Esophagus squamous epithelium (tissue), 5 donors: ENCODE measurements around the gene ITPR2. TPM values are rescaled to one million over a fixed set of nuclear protein-coding genes. Genes with fewer than 3 reads are reported as not detected.

Experiments used
- DNase-seq: peaks from one replicate; lab custom pipeline; 2025; lab: John Stamatoyannopoulos, UW
- H3K27ac ChIP-seq, 4 donors: fragments of 200-600 bp; sonication (generic); one replicate each; pipeline ENCODE4 v1.5.1; 2016 to 2019; ENCODE audit warnings: mild to moderate bottlenecking in 1 of 4
- H3K27me3 ChIP-seq, 4 donors: fragments of 200-600 bp; sonication (generic); 1 replicate in 3 of 4; 2 replicates in 1 of 4; pipeline versions ENCODE4 v1.5.1 to v1.6.0; 2017 to 2021; ENCODE audit warnings: antibody characterized with exemption in 1 of 4
- H3K36me3 ChIP-seq, 3 donors: fragments of 200-600 bp; sonication (generic); one replicate each; pipeline ENCODE4 v1.5.1; 2016 to 2019
- H3K4me1 ChIP-seq, 3 donors: fragments of 200-600 bp; sonication (generic); one replicate each; pipeline ENCODE4 v1.5.1; 2017 to 2019
- H3K4me3 ChIP-seq, 4 donors: fragments of 200-600 bp; sonication (generic); 1 replicate in 3 of 4; 2 replicates in 1 of 4; pipeline ENCODE4 v1.5.1; 2016 to 2019; ENCODE audit warnings: mild to moderate bottlenecking in 2 of 4, moderate library complexity in 1 of 4
- H3K9me3 ChIP-seq, 3 donors: fragments of 200-600 bp; sonication (generic); one replicate each; pipeline ENCODE4 v1.5.1; 2016 to 2019
- POLR2A ChIP-seq, 4 donors: fragments of 450-650 bp; IDR thresholded peaks; one replicate each; pipeline ENCODE4 v1.6.1; 2017; ENCODE audit warnings: antibody characterized with exemption in 4 of 4, mild to moderate bottlenecking in 4 of 4, moderate library complexity in 3 of 4
- WGBS, 2 donors: methylation state at CpG; one replicate each; pipeline ENCODE4 v1.1.5; 2018; 5-methylcytosine and 5-hydroxymethylcytosine counted together
- intact Hi-C: fragments of 100-400 bp; cut with DNase I; formaldehyde crosslinking; loops from one replicate; pipeline ENCODE4 v1.15.0; 2022
- total RNA-seq, 4 donors: library from RNA; depleted of rRNA; stranded (reverse); fragments of >200 nt; gene quantifications; one replicate each; pipeline ENCODE4 v1.1.0, GENCODE V29; 2016
- TF ChIP-seq, protein P1 (sequence below), 6 experiments: fragments of 450-650 bp in 4 of 6; fragments of 200-600 bp in 2 of 6; sonication (generic) in 2 of 6; IDR thresholded peaks; one replicate each; pipeline ENCODE4 v1.5.1; 2016 to 2019; ENCODE audit warnings: antibody characterized with exemption in 6 of 6, mild to moderate bottlenecking in 4 of 6, moderate library complexity in 4 of 6
- donor health status: DM: yes; HTN: yes; CAD: no.

Gene ITPR2
- total RNA-seq, 4 donors from 2014 or later, result 30.7 to 49.3 (median 37.6) TPM

GRCh38 chr12:26530461-26530860, 302.5 kb downstream of the ITPR2 start:
- no peak for TF ChIP-seq POLR2A (IDR thresholded peaks at IDR 0.05)
- TF ChIP-seq, protein P1, sequence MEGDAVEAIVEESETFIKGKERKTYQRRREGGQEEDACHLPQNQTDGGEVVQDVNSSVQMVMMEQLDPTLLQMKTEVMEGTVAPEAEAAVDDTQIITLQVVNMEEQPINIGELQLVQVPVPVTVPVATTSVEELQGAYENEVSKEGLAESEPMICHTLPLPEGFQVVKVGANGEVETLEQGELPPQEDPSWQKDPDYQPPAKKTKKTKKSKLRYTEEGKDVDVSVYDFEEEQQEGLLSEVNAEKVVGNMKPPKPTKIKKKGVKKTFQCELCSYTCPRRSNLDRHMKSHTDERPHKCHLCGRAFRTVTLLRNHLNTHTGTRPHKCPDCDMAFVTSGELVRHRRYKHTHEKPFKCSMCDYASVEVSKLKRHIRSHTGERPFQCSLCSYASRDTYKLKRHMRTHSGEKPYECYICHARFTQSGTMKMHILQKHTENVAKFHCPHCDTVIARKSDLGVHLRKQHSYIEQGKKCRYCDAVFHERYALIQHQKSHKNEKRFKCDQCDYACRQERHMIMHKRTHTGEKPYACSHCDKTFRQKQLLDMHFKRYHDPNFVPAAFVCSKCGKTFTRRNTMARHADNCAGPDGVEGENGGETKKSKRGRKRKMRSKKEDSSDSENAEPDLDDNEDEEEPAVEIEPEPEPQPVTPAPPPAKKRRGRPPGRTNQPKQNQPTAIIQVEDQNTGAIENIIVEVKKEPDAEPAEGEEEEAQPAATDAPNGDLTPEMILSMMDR (IDR thresholded peaks at IDR 0.05), result no peak
- intact Hi-C loops, result no loop called here
- Histone ChIP-seq H3K27ac (no peak overlapping the region), H3K4me1 (no peaks in the 10 kb centered on the region), H3K27me3 (no peaks in the 10 kb centered on the region), H3K36me3 (peaks cover 0 to 26% (median 0%) of the 10 kb centered on the region in 3 donors), H3K9me3 (peaks cover 0 to 5% (median 5%) of the 10 kb centered on the region in 3 donors), H3K4me3 (no peak overlapping the region)
- WGBS, 2 donors, result 82 to 100% methylated on average over 1 of the region's 1 CpG
- DNase-seq, result no peak

GRCh38 chr12:26528943-26529342, 304.1 kb downstream of the ITPR2 start:
- peaks cover 0 to 3% (median 0%) of the 10 kb centered on the region in 3 donors for H3K4me1 ChIP-seq
- TF ChIP-seq, protein P1 (IDR thresholded peaks at IDR 0.05), result no peak
- no peak for TF ChIP-seq POLR2A (IDR thresholded peaks at IDR 0.05)
- intact Hi-C loops, result no loop called here
- peaks cover 0 to 11% (median 11%) of the 10 kb centered on the region in 3 donors for H3K9me3 ChIP-seq
- no peak overlapping the region for H3K4me3 ChIP-seq
- no peak for DNase-seq
- H3K27me3 ChIP-seq, result no peaks in the 10 kb centered on the region
- peaks cover 0 to 31% (median 0%) of the 10 kb centered on the region in 3 donors for H3K36me3 ChIP-seq
- WGBS, 2 donors, result 86 to 100% methylated on average over 1 of the region's 1 CpG
- no peak overlapping the region for H3K27ac ChIP-seq

DNA sequence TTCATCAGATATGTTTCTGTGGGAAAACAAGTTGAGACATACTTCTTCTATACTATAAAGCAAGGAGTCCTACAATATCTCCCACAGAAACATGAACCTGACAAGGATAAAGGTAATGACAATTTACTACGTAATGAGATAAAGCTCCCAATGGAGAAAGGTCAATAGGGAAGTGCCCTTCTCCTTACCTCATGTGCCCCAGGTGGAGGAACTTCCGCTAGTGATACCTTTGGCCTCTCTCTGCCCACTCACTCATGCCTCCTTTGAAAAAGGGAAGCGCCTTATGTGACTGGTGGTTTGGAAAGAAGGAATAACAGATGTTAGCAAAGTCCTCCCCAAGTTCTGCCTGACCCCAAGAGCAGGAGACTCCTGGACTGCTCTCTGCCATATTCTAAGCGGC, 305.3 kb downstream of the ITPR2 start:
- intact Hi-C loops, result no loop called here
- TF ChIP-seq, protein P1 (IDR thresholded peaks at IDR 0.05), result no peak
- no peak for TF ChIP-seq POLR2A (IDR thresholded peaks at IDR 0.05)
- no peak overlapping the region for H3K4me3 ChIP-seq
- peaks cover 0 to 11% (median 11%) of the 10 kb centered on the region in 3 donors for H3K9me3 ChIP-seq
- no peaks in the 10 kb centered on the region for H3K27me3 ChIP-seq
- peaks cover 0 to 15% (median 0%) of the 10 kb centered on the region in 3 donors for H3K4me1 ChIP-seq
- DNase-seq, result no peak
- H3K36me3 ChIP-seq, result peaks cover 0 to 31% (median 0%) of the 10 kb centered on the region in 3 donors
- H3K27ac ChIP-seq, result no peak overlapping the region
- 86 to 93% methylated on average over 3 to 4 of the region's 4 CpGs for WGBS, 2 donors

DNA sequence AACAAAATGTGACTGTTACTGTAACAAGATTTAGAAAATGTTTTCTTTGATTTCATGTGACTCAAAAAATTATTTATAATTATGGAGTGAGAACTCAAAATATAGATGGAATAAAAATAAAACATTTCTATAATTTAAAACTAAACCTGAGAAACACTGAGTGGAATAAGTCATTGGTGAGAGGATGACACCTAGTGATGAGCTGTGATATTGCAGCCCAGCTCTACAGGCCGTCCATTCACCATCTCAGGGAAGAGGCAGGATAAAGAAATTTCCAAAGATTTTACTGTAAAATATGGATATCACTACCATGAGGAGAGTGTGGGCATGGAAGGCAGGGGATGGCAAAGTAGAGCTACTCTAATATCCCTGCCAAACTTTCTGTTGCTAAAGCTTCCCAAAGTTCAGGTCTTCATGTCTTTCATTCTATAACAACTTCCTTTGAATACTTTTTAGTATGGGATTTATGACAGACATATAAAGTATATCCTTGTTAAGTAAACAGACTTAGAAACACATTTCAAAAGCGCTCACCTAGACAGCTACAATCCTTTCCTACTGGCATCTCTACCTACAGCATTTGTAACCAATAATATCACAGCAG, 308.0 kb downstream of the ITPR2 start:
- DNase-seq, result no peak

DNA sequence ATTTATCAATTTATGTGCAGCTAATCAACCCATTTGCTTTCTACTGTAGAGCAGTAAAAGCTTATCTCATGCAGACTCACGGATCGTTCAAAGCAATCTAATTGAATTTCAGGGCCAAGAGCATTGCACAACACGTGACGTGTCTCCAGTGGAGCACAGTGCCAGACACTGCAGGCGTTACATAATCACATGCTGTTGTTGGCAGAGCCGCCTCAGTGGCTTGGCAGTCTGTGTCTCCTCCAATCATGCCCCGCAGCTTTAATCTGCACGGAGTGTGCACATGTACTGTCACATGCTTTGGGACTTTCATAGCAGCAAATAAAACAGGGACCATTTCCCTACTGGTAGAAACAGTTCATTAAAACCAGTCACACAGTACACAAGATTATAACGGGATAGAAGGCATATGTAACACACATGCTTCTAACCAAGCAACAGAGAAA, 309.3 kb downstream of the ITPR2 start:
- no peak overlapping the region for H3K4me3 ChIP-seq
- H3K4me1 ChIP-seq, result peaks cover 0 to 15% (median 0%) of the 10 kb centered on the region in 3 donors
- DNase-seq, result peak; percentile 36
- H3K27ac ChIP-seq, result peak overlapping the region in 3 of 4 donors; percentile 10 to 72 (median 53)
- H3K36me3 ChIP-seq, result peaks cover 0 to 42% (median 0%) of the 10 kb centered on the region in 3 donors
- intact Hi-C loops, result no loop called here
- 13 to 25% methylated on average over 7 to 8 of the region's 9 CpGs for WGBS, 2 donors
- H3K9me3 ChIP-seq, result peaks cover 0 to 11% (median 11%) of the 10 kb centered on the region in 3 donors
- no peaks in the 10 kb centered on the region for H3K27me3 ChIP-seq
- TF ChIP-seq, protein P1 (IDR thresholded peaks at IDR 0.05), result peak in 2 of 6 experiments; percentile 27 to 31
- TF ChIP-seq POLR2A (IDR thresholded peaks at IDR 0.05), result no peak

More for the DNA sequence above, 308.0 kb downstream of the ITPR2 start:
- TF ChIP-seq, protein P1 (IDR thresholded peaks at IDR 0.05), result peak in 5 of 6 experiments; percentile 17 to 82 (median 51)
- no peak for TF ChIP-seq POLR2A (IDR thresholded peaks at IDR 0.05)
- peaks cover 0 to 31% (median 0%) of the 10 kb centered on the region in 3 donors for H3K36me3 ChIP-seq
- intact Hi-C loops, result no loop called here
- peaks cover 0 to 15% (median 0%) of the 10 kb centered on the region in 3 donors for H3K4me1 ChIP-seq
- no peak overlapping the region for H3K27ac ChIP-seq
- 85 to 94% methylated on average over 2 of the region's 2 CpGs for WGBS, 2 donors
- H3K9me3 ChIP-seq, result peaks cover 0 to 11% (median 11%) of the 10 kb centered on the region in 3 donors
- no peak overlapping the region for H3K4me3 ChIP-seq
- no peaks in the 10 kb centered on the region for H3K27me3 ChIP-seq
